ENCODE data around the gene NMRAL1. TPM values are rescaled to one million over a fixed set of nuclear protein-coding genes. Genes with fewer than 3 reads are reported as not detected.

The NMRAL1 gene
- total RNA-seq, 1 donor = 24.8 TPM

GRCh38 chr16:4431023-4431422 lies 43.4 kb downstream of the NMRAL1 start:
- Histone ChIP-seq H3K27me3 (ENCODE audit: insufficient read depth, low read length) (no peaks in the 10 kb centered on the region), H3K4me1 (ENCODE audit: insufficient read depth, low read length) (peaks cover 11% of the 10 kb centered on the region), H3K4me3 (ENCODE audit: low read length) (no peak overlapping the region), H3K9me3 (ENCODE audit: low read depth, low read length) (no peaks in the 10 kb centered on the region)

- Histone ChIP-seq H3K4me1 (ENCODE audit: insufficient read depth, low read length) (peaks cover 19% of the 10 kb centered on the region), H3K27me3 (ENCODE audit: insufficient read depth, low read length) (no peaks in the 10 kb centered on the region), H3K9me3 (ENCODE audit: low read depth, low read length) (no peaks in the 10 kb centered on the region), H3K4me3 (ENCODE audit: low read length) (no peak overlapping the region)
Observed at GRCh38 chr16:4428500-4428899, 45.9 kb downstream of the NMRAL1 start.

GRCh38 chr16:4426722-4427372 lies 47.6 kb downstream of the NMRAL1 start:
- Histone ChIP-seq H3K27me3 (ENCODE audit: insufficient read depth, low read length) (no peaks in the 10 kb centered on the region), H3K4me1 (ENCODE audit: insufficient read depth, low read length) (peaks cover 21% of the 10 kb centered on the region), H3K4me3 (ENCODE audit: low read length) (no peak overlapping the region), H3K9me3 (ENCODE audit: low read depth, low read length) (no peaks in the 10 kb centered on the region)

- H3K4me1 ChIP-seq (ENCODE audit: insufficient read depth, low read length) = peaks cover 28% of the 10 kb centered on the region
- peak overlapping the region; percentile 89 for H3K4me3 ChIP-seq (ENCODE audit: low read length)
- H3K9me3 ChIP-seq (ENCODE audit: low read depth, low read length) = no peaks in the 10 kb centered on the region
- H3K27me3 ChIP-seq (ENCODE audit: insufficient read depth, low read length) = no peaks in the 10 kb centered on the region
Observed at GRCh38 chr16:4426021-4426684, 48.3 kb downstream of the NMRAL1 start.

GRCh38 chr16:4425378-4426020 lies 48.9 kb downstream of the NMRAL1 start, which contains the start of gene DNAJA3:
Gene DNAJA3, plus strand, starts transcription at chr16:4425868. Its CDS starts 14 bp downstream, at chr16:4425882.
- H3K9me3 ChIP-seq (ENCODE audit: low read depth, low read length) = no peaks in the 10 kb centered on the region
- H3K4me3 ChIP-seq (ENCODE audit: low read length) = peak within 1 kb of the TSS; percentile 89
- no peaks in the 10 kb centered on the region for H3K27me3 ChIP-seq (ENCODE audit: insufficient read depth, low read length)
- H3K4me1 ChIP-seq (ENCODE audit: insufficient read depth, low read length) = peaks cover 34% of the 10 kb centered on the region

- Histone ChIP-seq H3K4me3 (ENCODE audit: low read length) (no peak overlapping the region), H3K4me1 (ENCODE audit: insufficient read depth, low read length) (peaks cover 51% of the 10 kb centered on the region), H3K9me3 (ENCODE audit: low read depth, low read length) (no peaks in the 10 kb centered on the region), H3K27me3 (ENCODE audit: insufficient read depth, low read length) (no peaks in the 10 kb centered on the region)
Observed at GRCh38 chr16:4420505-4421105, 53.8 kb downstream of the NMRAL1 start.

GRCh38 chr16:4419402-4419959 lies 54.9 kb downstream of the NMRAL1 start:
- no peaks in the 10 kb centered on the region for H3K9me3 ChIP-seq (ENCODE audit: low read depth, low read length)
- peaks cover 56% of the 10 kb centered on the region for H3K4me1 ChIP-seq (ENCODE audit: insufficient read depth, low read length)
- H3K27me3 ChIP-seq (ENCODE audit: insufficient read depth, low read length) = no peaks in the 10 kb centered on the region
- no peak overlapping the region for H3K4me3 ChIP-seq (ENCODE audit: low read length)

GRCh38 chr16:4416200-4417032 lies 58.0 kb downstream of the NMRAL1 start, which contains the start of gene CORO7:
Gene CORO7, minus strand, starts transcription at chr16:4416596. Its CDS starts 78 bp downstream, at chr16:4416518.
- peaks cover 68% of the 10 kb centered on the region for H3K4me1 ChIP-seq (ENCODE audit: insufficient read depth, low read length)
- H3K27me3 ChIP-seq (ENCODE audit: insufficient read depth, low read length) = no peaks in the 10 kb centered on the region
- H3K4me3 ChIP-seq (ENCODE audit: low read length) = peak within 1 kb of the TSS; percentile 94
- H3K9me3 ChIP-seq (ENCODE audit: low read depth, low read length) = no peaks in the 10 kb centered on the region

GRCh38 chr16:4415538-4416199 lies 58.8 kb downstream of the NMRAL1 start:
- Histone ChIP-seq H3K27me3 (ENCODE audit: insufficient read depth, low read length) (no peaks in the 10 kb centered on the region), H3K4me1 (ENCODE audit: insufficient read depth, low read length) (peaks cover 61% of the 10 kb centered on the region), H3K9me3 (ENCODE audit: low read depth, low read length) (no peaks in the 10 kb centered on the region), H3K4me3 (ENCODE audit: low read length) (peak overlapping the region; percentile 94)

- no peaks in the 10 kb centered on the region for H3K9me3 ChIP-seq (ENCODE audit: low read depth, low read length)
- H3K4me3 ChIP-seq (ENCODE audit: low read length) = peak overlapping the region; percentile 94
- peaks cover 48% of the 10 kb centered on the region for H3K4me1 ChIP-seq (ENCODE audit: insufficient read depth, low read length)
- H3K27me3 ChIP-seq (ENCODE audit: insufficient read depth, low read length) = no peaks in the 10 kb centered on the region
Observed at GRCh38 chr16:4414187-4414917, 60.1 kb downstream of the NMRAL1 start.

- Histone ChIP-seq H3K4me3 (ENCODE audit: low read length) (no peak overlapping the region), H3K27me3 (ENCODE audit: insufficient read depth, low read length) (no peaks in the 10 kb centered on the region), H3K9me3 (ENCODE audit: low read depth, low read length) (no peaks in the 10 kb centered on the region), H3K4me1 (ENCODE audit: insufficient read depth, low read length) (peaks cover 40% of the 10 kb centered on the region)
Observed at GRCh38 chr16:4412854-4413253, 61.6 kb downstream of the NMRAL1 start.

- Histone ChIP-seq H3K9me3 (ENCODE audit: low read depth, low read length) (no peaks in the 10 kb centered on the region), H3K27me3 (ENCODE audit: insufficient read depth, low read length) (no peaks in the 10 kb centered on the region), H3K4me3 (ENCODE audit: low read length) (no peak overlapping the region), H3K4me1 (ENCODE audit: insufficient read depth, low read length) (peaks cover 36% of the 10 kb centered on the region)
Observed at GRCh38 chr16:4412159-4412558, 62.3 kb downstream of the NMRAL1 start.
